ENCODE measurements around the gene MAML1.

- no peak for TF ChIP-seq CTCF (IDR thresholded peaks at IDR 0.05)
- TF ChIP-seq POLR2A (IDR thresholded peaks at IDR 0.05), result peak in 1 of 4 donors; percentile 16
Measured at GRCh38 chr5:179795049-179795862, 62.6 kb downstream of the MAML1 start.
